Endothelial cell of umbilical vein (primary cell): Measurements from ENCODE around the gene YJU2.

Experiments used
- EZH2 ChIP-seq: IDR thresholded peaks from 2 replicates; pipeline ENCODE4 v1.6.1; 2012; ENCODE audit warnings: borderline replicate concordance, low read depth, mild to moderate bottlenecking, moderate library complexity, low read length, inconsistent platforms; ENCODE audit not compliant: severe bottlenecking
- FOS ChIP-seq: IDR thresholded peaks from 2 replicates; pipeline ENCODE4 v1.6.1; 2011; ENCODE audit warnings: mild to moderate bottlenecking, low read length, moderate library complexity, borderline replicate concordance; ENCODE audit not compliant: insufficient read depth
- GATA2 ChIP-seq: IDR thresholded peaks from 2 replicates; pipeline ENCODE4 v1.7.0; 2011; ENCODE audit warnings: low read depth, mild to moderate bottlenecking, moderate library complexity, mixed read lengths, low read length; ENCODE audit not compliant: insufficient read length, insufficient read depth
- MAX ChIP-seq: IDR thresholded peaks from 2 replicates; pipeline ENCODE4 v1.6.1; 2011; ENCODE audit not compliant: insufficient read depth, insufficient read length
- MYC ChIP-seq: IDR thresholded peaks from one replicate; pipeline ENCODE4 v1.6.1; 2011; ENCODE audit warnings: mild to moderate bottlenecking, low read depth, low read length
- POLR2A ChIP-seq: IDR thresholded peaks from 2 replicates; pipeline ENCODE4 v1.6.1; 2012; ENCODE audit warnings: low read depth, mild to moderate bottlenecking, control low read depth, low read length
- POLR2AphosphoS5 ChIP-seq: IDR thresholded peaks from 2 replicates; pipeline ENCODE4 v1.6.1; 2012; ENCODE audit warnings: low read depth, mild to moderate bottlenecking, control low read depth, low read length, moderate library complexity; ENCODE audit not compliant: insufficient read depth
- TF ChIP-seq, protein P1 (sequence below), 2 donors: IDR thresholded peaks; 1 replicate in 1 of 2; 2 replicates in 1 of 2; pipeline ENCODE4 v1.5.1; 2011; ENCODE audit warnings: low read length in 2 of 2, mild to moderate bottlenecking in 2 of 2, moderate library complexity in 2 of 2, control low read depth in 1 of 2, inconsistent platforms in 1 of 2, low read depth in 1 of 2; ENCODE audit not compliant: insufficient read depth in 1 of 2; ENCODE audit errors: extremely low read depth in 1 of 2

- TF ChIP-seq, protein P1, sequence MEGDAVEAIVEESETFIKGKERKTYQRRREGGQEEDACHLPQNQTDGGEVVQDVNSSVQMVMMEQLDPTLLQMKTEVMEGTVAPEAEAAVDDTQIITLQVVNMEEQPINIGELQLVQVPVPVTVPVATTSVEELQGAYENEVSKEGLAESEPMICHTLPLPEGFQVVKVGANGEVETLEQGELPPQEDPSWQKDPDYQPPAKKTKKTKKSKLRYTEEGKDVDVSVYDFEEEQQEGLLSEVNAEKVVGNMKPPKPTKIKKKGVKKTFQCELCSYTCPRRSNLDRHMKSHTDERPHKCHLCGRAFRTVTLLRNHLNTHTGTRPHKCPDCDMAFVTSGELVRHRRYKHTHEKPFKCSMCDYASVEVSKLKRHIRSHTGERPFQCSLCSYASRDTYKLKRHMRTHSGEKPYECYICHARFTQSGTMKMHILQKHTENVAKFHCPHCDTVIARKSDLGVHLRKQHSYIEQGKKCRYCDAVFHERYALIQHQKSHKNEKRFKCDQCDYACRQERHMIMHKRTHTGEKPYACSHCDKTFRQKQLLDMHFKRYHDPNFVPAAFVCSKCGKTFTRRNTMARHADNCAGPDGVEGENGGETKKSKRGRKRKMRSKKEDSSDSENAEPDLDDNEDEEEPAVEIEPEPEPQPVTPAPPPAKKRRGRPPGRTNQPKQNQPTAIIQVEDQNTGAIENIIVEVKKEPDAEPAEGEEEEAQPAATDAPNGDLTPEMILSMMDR (IDR thresholded peaks at IDR 0.05; ENCODE audit: extremely low read depth in 1 of 2, insufficient read depth in 1 of 2, low read depth in 1 of 2, low read length in 2 of 2): no peak
- TF ChIP-seq POLR2A: no peak
- TF ChIP-seq EZH2: no peak
- no peak for TF ChIP-seq MYC
- TF ChIP-seq POLR2AphosphoS5: no peak
- no peak for TF ChIP-seq MAX
- no peak for TF ChIP-seq GATA2
- no peak for TF ChIP-seq FOS
Measured at GRCh38 chr19:4201798-4202197, 45.1 kb upstream of the YJU2 start.
